GM10266 (cell line): ENCODE results near the gene FOXK2.

ENCODE experiments used
- DNase-seq: peaks from one replicate; pipeline ENCODE4 v3.0.0; 2012; ENCODE audit errors: extremely low spot score
- CTCF ChIP-seq: IDR thresholded peaks from 2 replicates; pipeline ENCODE4 v1.5.1; 2012; ENCODE audit warnings: mild to moderate bottlenecking, low read depth; ENCODE audit not compliant: control insufficient read depth, insufficient read depth; ENCODE audit errors: missing control alignments

FOXK2 gene

GRCh38 chr17:82602986-82603710 is 83.6 kb downstream of the FOXK2 start:
- no peak for TF ChIP-seq CTCF
- DNase-seq = no peak

GRCh38 chr17:82603981-82604448 is 84.5 kb downstream of the FOXK2 start:
- DNase-seq = no peak
- TF ChIP-seq CTCF = no peak

- DNase-seq = no peak
- TF ChIP-seq CTCF = no peak
These were observed 85.0 kb downstream of the FOXK2 start for GRCh38 chr17:82604532-82604931.

- no peak for DNase-seq
- TF ChIP-seq CTCF = no peak
These were observed 86.5 kb downstream of the FOXK2 start for GRCh38 chr17:82605939-82606600.

- no peak for DNase-seq
- no peak for TF ChIP-seq CTCF
These were observed 89.3 kb downstream of the FOXK2 start for GRCh38 chr17:82608816-82609215.

GRCh38 chr17:82609655-82610054 is 90.1 kb downstream of the FOXK2 start:
- TF ChIP-seq CTCF = no peak
- DNase-seq = no peak
